MM.1S (cell line): ENCODE results near the gene KDM4D.

ENCODE experiments used
- DNase-seq: peaks from one replicate; pipeline ENCODE4 v3.0.0-alpha.2; 2015
- H2AFZ ChIP-seq: fragments of 300-600 bp; sonication (generic); 2 replicates; pipeline ENCODE4 v1.6.0; 2016; ENCODE audit warnings: antibody characterized with exemption, low read length
- H3F3A ChIP-seq: fragments of 300-600 bp; sonication (generic); 2 replicates; pipeline ENCODE4 v1.6.1; 2016; ENCODE audit warnings: mild to moderate bottlenecking, antibody characterized with exemption, low read length, moderate library complexity, mixed read lengths; ENCODE audit not compliant: insufficient read depth
- H3K27ac ChIP-seq: fragments of 300-600 bp; sonication (generic); 2 replicates; pipeline ENCODE4 v1.5.1; 2016; ENCODE audit warnings: mild to moderate bottlenecking, low read length
- H3K27me3 ChIP-seq: fragments of 300-600 bp; sonication (generic); replicated peaks from 2 replicates; pipeline ENCODE4 v1.6.0; 2016; ENCODE audit warnings: low read length; ENCODE audit not compliant: insufficient read depth
- H3K36me3 ChIP-seq: fragments of 300-600 bp; sonication (generic); replicated peaks from 2 replicates; pipeline ENCODE4 v1.6.1; 2016; ENCODE audit warnings: mild to moderate bottlenecking, low read length, mixed read lengths; ENCODE audit not compliant: insufficient read depth
- H3K4me1 ChIP-seq: fragments of 300-600 bp; sonication (generic); 2 replicates; pipeline ENCODE4 v1.6.1; 2016; ENCODE audit warnings: low read length, mixed read lengths
- H3K4me2 ChIP-seq: fragments of 300-600 bp; sonication (generic); 2 replicates; pipeline ENCODE4 v1.6.0; 2016; ENCODE audit warnings: low read depth, low read length
- H3K4me3 ChIP-seq: fragments of 300-600 bp; sonication (generic); 2 replicates; pipeline ENCODE4 v1.5.1; 2016; ENCODE audit warnings: low read length, mixed read lengths
- H3K79me2 ChIP-seq: fragments of 300-600 bp; sonication (generic); 2 replicates; pipeline ENCODE4 v1.6.1; 2016; ENCODE audit warnings: mixed run types, low read length, mixed read lengths
- H3K9ac ChIP-seq: fragments of 300-600 bp; sonication (generic); 2 replicates; pipeline ENCODE4 v1.6.1; 2016; ENCODE audit warnings: low read length, mixed read lengths
- H3K9me2 ChIP-seq: fragments of 300-600 bp; sonication (generic); replicated peaks from 2 replicates; pipeline ENCODE4 v1.6.1; 2016; ENCODE audit warnings: mild to moderate bottlenecking, low read length, mixed read lengths; ENCODE audit not compliant: insufficient read depth
- H3K9me3 ChIP-seq: fragments of 300-600 bp; sonication (generic); replicated peaks from 2 replicates; pipeline ENCODE4 v1.6.1; 2016; ENCODE audit warnings: mild to moderate bottlenecking, low read length, mixed read lengths; ENCODE audit not compliant: insufficient read depth
- H4K20me1 ChIP-seq: fragments of 300-600 bp; sonication (generic); 2 replicates; pipeline ENCODE4 v1.6.1; 2016; ENCODE audit warnings: mild to moderate bottlenecking, low read length, moderate library complexity, mixed read lengths; ENCODE audit not compliant: insufficient read depth
- CTCF ChIP-seq: fragments of 300-600 bp; sonication (generic); IDR thresholded peaks from 2 replicates; pipeline ENCODE4 v1.5.1; 2016; ENCODE audit warnings: antibody characterized with exemption, low read length, mixed read lengths
- EZH2 ChIP-seq: fragments of 300-600 bp; sonication (generic); optimal IDR thresholded peaks from 2 replicates; pipeline ENCODE3; 2017; ENCODE audit warnings: low read depth, mild to moderate bottlenecking, antibody characterized with exemption, low read length, mixed read lengths
- EZH2phosphoT487 ChIP-seq: fragments of 300-600 bp; sonication (generic); IDR thresholded peaks from 2 replicates; pipeline ENCODE4 v1.6.1; 2018; ENCODE audit warnings: antibody characterized with exemption, low read length

Gene KDM4D

GRCh38 chr11:94934362-94934761, 39.1 kb upstream of the KDM4D start:
- no peaks in the 10 kb centered on the region for H3K9me2 ChIP-seq
- H3K27ac ChIP-seq = no peak overlapping the region
- no peak for DNase-seq

GRCh38 chr11:94934846-94935245, 38.7 kb upstream of the KDM4D start:
- no peak overlapping the region for H2AFZ ChIP-seq
- no peaks in the 10 kb centered on the region for H3K27me3 ChIP-seq
- H3K27ac ChIP-seq = no peak overlapping the region
- H3K9ac ChIP-seq = no peak overlapping the region
- no peaks in the 10 kb centered on the region for H3K79me2 ChIP-seq
- TF ChIP-seq CTCF (no peak), EZH2 (no peak), EZH2phosphoT487 (no peak)
- no peaks in the 10 kb centered on the region for H3K9me3 ChIP-seq
- H3K4me2 ChIP-seq = no peak overlapping the region
- H3K4me3 ChIP-seq = no peak overlapping the region
- H4K20me1 ChIP-seq = no peaks in the 10 kb centered on the region
- no peaks in the 10 kb centered on the region for H3K4me1 ChIP-seq
- DNase-seq = no peak
- H3K36me3 ChIP-seq = no peaks in the 10 kb centered on the region
- H3K9me2 ChIP-seq = no peaks in the 10 kb centered on the region
- no peaks in the 10 kb centered on the region for H3F3A ChIP-seq

More at GRCh38 chr11:94934362-94934761, 39.1 kb upstream of the KDM4D start:
- H3K9ac ChIP-seq = no peak overlapping the region
- TF ChIP-seq EZH2phosphoT487 (no peak), EZH2 (no peak), CTCF (no peak)
- H3K4me1 ChIP-seq = no peaks in the 10 kb centered on the region
- H4K20me1 ChIP-seq = no peaks in the 10 kb centered on the region
- no peak overlapping the region for H2AFZ ChIP-seq
- H3K27me3 ChIP-seq = no peaks in the 10 kb centered on the region
- no peaks in the 10 kb centered on the region for H3K79me2 ChIP-seq
- no peaks in the 10 kb centered on the region for H3K36me3 ChIP-seq
- H3K9me3 ChIP-seq = no peaks in the 10 kb centered on the region
- H3K4me2 ChIP-seq = no peak overlapping the region
- no peaks in the 10 kb centered on the region for H3F3A ChIP-seq
- no peak overlapping the region for H3K4me3 ChIP-seq

GRCh38 chr11:94938095-94939055, 35.1 kb upstream of the KDM4D start:
- H3K27ac ChIP-seq = no peak overlapping the region
- H4K20me1 ChIP-seq = no peaks in the 10 kb centered on the region
- H3K9ac ChIP-seq = no peak overlapping the region
- no peaks in the 10 kb centered on the region for H3K4me1 ChIP-seq
- H3K4me3 ChIP-seq = no peak overlapping the region
- H3K79me2 ChIP-seq = no peaks in the 10 kb centered on the region
- no peaks in the 10 kb centered on the region for H3K9me2 ChIP-seq
- TF ChIP-seq EZH2 (no peak), CTCF (no peak), EZH2phosphoT487 (no peak)
- no peak overlapping the region for H3K4me2 ChIP-seq
- DNase-seq = no peak
- no peaks in the 10 kb centered on the region for H3K36me3 ChIP-seq
- no peak overlapping the region for H2AFZ ChIP-seq
- H3K9me3 ChIP-seq = no peaks in the 10 kb centered on the region
- no peaks in the 10 kb centered on the region for H3K27me3 ChIP-seq
- H3F3A ChIP-seq = no peaks in the 10 kb centered on the region
